Measurements from ENCODE around the gene SLIT3.
A peak's percentile ranks its signal among the peaks of the same experiment; 100 is the strongest.

The SLIT3 gene

DNA sequence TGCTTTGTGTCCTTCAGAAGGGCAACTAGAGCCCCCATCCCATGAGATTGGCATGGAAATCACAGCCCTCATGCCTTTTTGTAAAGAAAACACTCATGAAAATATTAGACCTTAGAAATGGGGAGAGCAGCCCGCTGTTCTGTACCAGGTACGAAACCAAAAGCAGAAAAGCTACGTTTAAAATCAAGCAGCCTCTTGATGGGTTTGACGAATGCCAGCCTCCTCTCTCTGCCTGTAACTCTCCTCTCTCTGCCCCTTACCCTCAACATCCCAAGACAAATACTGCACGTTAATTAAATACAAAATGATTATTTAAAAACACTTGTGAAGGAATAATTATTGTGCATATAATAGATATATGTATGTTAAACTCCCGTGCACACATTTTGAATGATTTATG lies 390.1 kb downstream of the SLIT3 start:
- ChIA-PET CTCF (interaction anchor here (1.5 kb wide), 1 partner anchor 11 kb away, joined by 5 read pairs; no protein-coding TSS in a partner anchor), POLR2A (no interaction called here)
- no peak overlapping the region for H3K27ac ChIP-seq (ENCODE audit: extremely low read depth, low read depth, low read length)
- H3K36me3 ChIP-seq (ENCODE audit: control insufficient read depth in 2 of 2, insufficient read depth in 1 of 2, low read length in 2 of 2): no peaks in the 10 kb centered on the region
- H3K4me3 ChIP-seq (ENCODE audit: low read depth, low read length): no peak overlapping the region
- TF ChIP-seq ZNF155 (tag by site-specific recombination; IDR thresholded peaks at IDR 0.05) (no peak), ZNF610 (tag by site-specific recombination; IDR thresholded peaks at IDR 0.05; ENCODE audit: borderline replicate concordance) (no peak), ZNF670 (tag by site-specific recombination; IDR thresholded peaks at IDR 0.05; ENCODE audit: low read depth) (no peak)
- H3K4me1 ChIP-seq (ENCODE audit: control insufficient read depth, insufficient read depth, low read length): no peaks in the 10 kb centered on the region
- H3K9me3 ChIP-seq (ENCODE audit: control insufficient read depth, insufficient read depth, low read depth, low read length): no peaks in the 10 kb centered on the region

DNA sequence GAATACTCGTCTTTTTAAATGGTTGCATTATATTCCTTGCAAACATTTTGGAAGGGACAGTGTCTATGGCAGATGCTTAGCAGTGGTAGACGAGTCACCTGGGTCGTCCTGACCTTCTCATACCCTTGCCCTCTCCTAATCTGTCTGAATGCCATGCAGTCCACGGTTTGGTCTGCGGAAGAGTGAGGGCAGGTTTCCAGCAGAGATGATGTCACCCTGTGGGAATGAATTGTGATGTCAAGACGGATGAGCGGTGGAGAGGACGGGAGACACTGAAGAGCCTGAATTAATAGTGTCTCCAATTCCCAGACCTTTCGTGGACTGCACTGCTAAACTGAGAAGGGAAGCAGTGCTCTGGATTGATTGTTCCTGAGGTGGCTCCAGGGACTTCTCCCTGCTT lies 392.7 kb downstream of the SLIT3 start:
- Histone ChIP-seq H3K4me1 (ENCODE audit: control insufficient read depth, insufficient read depth, low read length) (no peaks in the 10 kb centered on the region), H3K27ac (ENCODE audit: extremely low read depth, low read depth, low read length) (no peak overlapping the region), H3K4me3 (ENCODE audit: low read depth, low read length) (no peak overlapping the region), H3K9me3 (ENCODE audit: control insufficient read depth, insufficient read depth, low read depth, low read length) (no peaks in the 10 kb centered on the region), H3K36me3 (ENCODE audit: control insufficient read depth in 2 of 2, insufficient read depth in 1 of 2, low read length in 2 of 2) (no peaks in the 10 kb centered on the region)
- ChIA-PET POLR2A (no interaction called here), CTCF (no interaction called here)
- TF ChIP-seq ZBTB21 (tag by site-specific recombination; IDR thresholded peaks at IDR 0.05) (peak; percentile 88), REPIN1 (tag by site-specific recombination; IDR thresholded peaks at IDR 0.05; ENCODE audit: low read depth) (no peak), ZNF777 (tag by site-specific recombination; IDR thresholded peaks at IDR 0.05; ENCODE audit: borderline replicate concordance) (no peak), ZBTB1 (tag by site-specific recombination; IDR thresholded peaks at IDR 0.05) (no peak), ZNF629 (tag by site-specific recombination; IDR thresholded peaks at IDR 0.05) (peak; percentile 77), TRIM28 (IDR thresholded peaks at IDR 0.05; ENCODE audit: borderline replicate concordance, low read length) (no peak), ZNF16 (tag by site-specific recombination; IDR thresholded peaks at IDR 0.05; ENCODE audit: low read depth) (no peak), ZBTB17 (tag by site-specific recombination; IDR thresholded peaks at IDR 0.05) (no peak), BCL11A (tag by site-specific recombination; IDR thresholded peaks at IDR 0.05; ENCODE audit: low read depth) (no peak), GLIS2 (tag by site-specific recombination; IDR thresholded peaks at IDR 0.05) (no peak), ZNF211 (tag by site-specific recombination; IDR thresholded peaks at IDR 0.05; ENCODE audit: low read depth) (no peak), ZNF223 (tag by site-specific recombination; IDR thresholded peaks at IDR 0.05) (no peak), ZBTB48 (tag by site-specific recombination; IDR thresholded peaks at IDR 0.05) (no peak), ZFP3 (tag by site-specific recombination; IDR thresholded peaks at IDR 0.05; ENCODE audit: low read depth) (no peak), ZNF23 (tag by site-specific recombination; IDR thresholded peaks at IDR 0.05; ENCODE audit: borderline replicate concordance) (no peak), ZNF521 (tag by site-specific recombination; IDR thresholded peaks at IDR 0.05) (no peak), ZSCAN30 (tag by site-specific recombination; IDR thresholded peaks at IDR 0.05) (no peak), ZNF600 (tag by site-specific recombination; IDR thresholded peaks at IDR 0.05) (0 out of 2 replicates have a peak, but pooled peaks have one; percentile 24), OSR2 (tag by site-specific recombination; IDR thresholded peaks at IDR 0.05) (no peak)
- TF ChIP-seq, protein P1, sequence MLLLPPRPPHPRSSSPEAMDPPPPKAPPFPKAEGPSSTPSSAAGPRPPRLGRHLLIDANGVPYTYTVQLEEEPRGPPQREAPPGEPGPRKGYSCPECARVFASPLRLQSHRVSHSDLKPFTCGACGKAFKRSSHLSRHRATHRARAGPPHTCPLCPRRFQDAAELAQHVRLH (tag by site-specific recombination; IDR thresholded peaks at IDR 0.05): no peak
- TF ChIP-seq, protein P2, sequence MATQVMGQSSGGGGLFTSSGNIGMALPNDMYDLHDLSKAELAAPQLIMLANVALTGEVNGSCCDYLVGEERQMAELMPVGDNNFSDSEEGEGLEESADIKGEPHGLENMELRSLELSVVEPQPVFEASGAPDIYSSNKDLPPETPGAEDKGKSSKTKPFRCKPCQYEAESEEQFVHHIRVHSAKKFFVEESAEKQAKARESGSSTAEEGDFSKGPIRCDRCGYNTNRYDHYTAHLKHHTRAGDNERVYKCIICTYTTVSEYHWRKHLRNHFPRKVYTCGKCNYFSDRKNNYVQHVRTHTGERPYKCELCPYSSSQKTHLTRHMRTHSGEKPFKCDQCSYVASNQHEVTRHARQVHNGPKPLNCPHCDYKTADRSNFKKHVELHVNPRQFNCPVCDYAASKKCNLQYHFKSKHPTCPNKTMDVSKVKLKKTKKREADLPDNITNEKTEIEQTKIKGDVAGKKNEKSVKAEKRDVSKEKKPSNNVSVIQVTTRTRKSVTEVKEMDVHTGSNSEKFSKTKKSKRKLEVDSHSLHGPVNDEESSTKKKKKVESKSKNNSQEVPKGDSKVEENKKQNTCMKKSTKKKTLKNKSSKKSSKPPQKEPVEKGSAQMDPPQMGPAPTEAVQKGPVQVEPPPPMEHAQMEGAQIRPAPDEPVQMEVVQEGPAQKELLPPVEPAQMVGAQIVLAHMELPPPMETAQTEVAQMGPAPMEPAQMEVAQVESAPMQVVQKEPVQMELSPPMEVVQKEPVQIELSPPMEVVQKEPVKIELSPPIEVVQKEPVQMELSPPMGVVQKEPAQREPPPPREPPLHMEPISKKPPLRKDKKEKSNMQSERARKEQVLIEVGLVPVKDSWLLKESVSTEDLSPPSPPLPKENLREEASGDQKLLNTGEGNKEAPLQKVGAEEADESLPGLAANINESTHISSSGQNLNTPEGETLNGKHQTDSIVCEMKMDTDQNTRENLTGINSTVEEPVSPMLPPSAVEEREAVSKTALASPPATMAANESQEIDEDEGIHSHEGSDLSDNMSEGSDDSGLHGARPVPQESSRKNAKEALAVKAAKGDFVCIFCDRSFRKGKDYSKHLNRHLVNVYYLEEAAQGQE (tag by site-specific recombination; IDR thresholded peaks at IDR 0.05): no peak
- TF ChIP-seq, protein P3, sequence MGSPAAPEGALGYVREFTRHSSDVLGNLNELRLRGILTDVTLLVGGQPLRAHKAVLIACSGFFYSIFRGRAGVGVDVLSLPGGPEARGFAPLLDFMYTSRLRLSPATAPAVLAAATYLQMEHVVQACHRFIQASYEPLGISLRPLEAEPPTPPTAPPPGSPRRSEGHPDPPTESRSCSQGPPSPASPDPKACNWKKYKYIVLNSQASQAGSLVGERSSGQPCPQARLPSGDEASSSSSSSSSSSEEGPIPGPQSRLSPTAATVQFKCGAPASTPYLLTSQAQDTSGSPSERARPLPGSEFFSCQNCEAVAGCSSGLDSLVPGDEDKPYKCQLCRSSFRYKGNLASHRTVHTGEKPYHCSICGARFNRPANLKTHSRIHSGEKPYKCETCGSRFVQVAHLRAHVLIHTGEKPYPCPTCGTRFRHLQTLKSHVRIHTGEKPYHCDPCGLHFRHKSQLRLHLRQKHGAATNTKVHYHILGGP (tag by site-specific recombination; IDR thresholded peaks at IDR 0.05): no peak
- TF ChIP-seq, protein P4, sequence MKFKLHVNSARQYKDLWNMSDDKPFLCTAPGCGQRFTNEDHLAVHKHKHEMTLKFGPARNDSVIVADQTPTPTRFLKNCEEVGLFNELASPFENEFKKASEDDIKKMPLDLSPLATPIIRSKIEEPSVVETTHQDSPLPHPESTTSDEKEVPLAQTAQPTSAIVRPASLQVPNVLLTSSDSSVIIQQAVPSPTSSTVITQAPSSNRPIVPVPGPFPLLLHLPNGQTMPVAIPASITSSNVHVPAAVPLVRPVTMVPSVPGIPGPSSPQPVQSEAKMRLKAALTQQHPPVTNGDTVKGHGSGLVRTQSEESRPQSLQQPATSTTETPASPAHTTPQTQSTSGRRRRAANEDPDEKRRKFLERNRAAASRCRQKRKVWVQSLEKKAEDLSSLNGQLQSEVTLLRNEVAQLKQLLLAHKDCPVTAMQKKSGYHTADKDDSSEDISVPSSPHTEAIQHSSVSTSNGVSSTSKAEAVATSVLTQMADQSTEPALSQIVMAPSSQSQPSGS (tag by site-specific recombination; IDR thresholded peaks at IDR 0.05; ENCODE audit: low read depth): peak; percentile 76
- TF ChIP-seq, protein P5, sequence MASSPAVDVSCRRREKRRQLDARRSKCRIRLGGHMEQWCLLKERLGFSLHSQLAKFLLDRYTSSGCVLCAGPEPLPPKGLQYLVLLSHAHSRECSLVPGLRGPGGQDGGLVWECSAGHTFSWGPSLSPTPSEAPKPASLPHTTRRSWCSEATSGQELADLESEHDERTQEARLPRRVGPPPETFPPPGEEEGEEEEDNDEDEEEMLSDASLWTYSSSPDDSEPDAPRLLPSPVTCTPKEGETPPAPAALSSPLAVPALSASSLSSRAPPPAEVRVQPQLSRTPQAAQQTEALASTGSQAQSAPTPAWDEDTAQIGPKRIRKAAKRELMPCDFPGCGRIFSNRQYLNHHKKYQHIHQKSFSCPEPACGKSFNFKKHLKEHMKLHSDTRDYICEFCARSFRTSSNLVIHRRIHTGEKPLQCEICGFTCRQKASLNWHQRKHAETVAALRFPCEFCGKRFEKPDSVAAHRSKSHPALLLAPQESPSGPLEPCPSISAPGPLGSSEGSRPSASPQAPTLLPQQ (tag by site-specific recombination; IDR thresholded peaks at IDR 0.05): peak; percentile 40; the same call in 1 of the 2 replicates
- TF ChIP-seq, protein P6, sequence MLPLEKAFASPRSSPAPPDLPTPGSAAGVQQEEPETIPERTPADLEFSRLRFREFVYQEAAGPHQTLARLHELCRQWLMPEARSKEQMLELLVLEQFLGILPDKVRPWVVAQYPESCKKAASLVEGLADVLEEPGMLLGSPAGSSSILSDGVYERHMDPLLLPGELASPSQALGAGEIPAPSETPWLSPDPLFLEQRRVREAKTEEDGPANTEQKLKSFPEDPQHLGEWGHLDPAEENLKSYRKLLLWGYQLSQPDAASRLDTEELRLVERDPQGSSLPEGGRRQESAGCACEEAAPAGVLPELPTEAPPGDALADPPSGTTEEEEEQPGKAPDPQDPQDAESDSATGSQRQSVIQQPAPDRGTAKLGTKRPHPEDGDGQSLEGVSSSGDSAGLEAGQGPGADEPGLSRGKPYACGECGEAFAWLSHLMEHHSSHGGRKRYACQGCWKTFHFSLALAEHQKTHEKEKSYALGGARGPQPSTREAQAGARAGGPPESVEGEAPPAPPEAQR (tag by site-specific recombination; IDR thresholded peaks at IDR 0.05): no peak
